Activated CD4-positive, alpha-beta memory T cell treated with anti-CD3 and anti-CD28 coated beads, Interleukin-2, amount 10 ng/mL, durations not matched to agents 7 days and 5 days (primary cell): ENCODE results near the gene IFI27. TPM values are rescaled to one million over a fixed set of nuclear protein-coding genes. Genes with fewer than 3 reads are reported as not detected.
A peak's percentile ranks its signal among the peaks of the same experiment; 100 is the strongest.
"Not testable (repeated sequence)": the region's sequence is repeated elsewhere in the genome, so short reads cannot be mapped to it uniquely, and the experiment has no call there.

ENCODE experiments used
- CTCF ChIA-PET: fragments of 350-600 bp; sonication (Branson Sonifier 250); formaldehyde crosslinking; loops from one replicate; lab custom pipeline; 2021; ENCODE audit warnings: antibody characterized with exemption, inconsistent platforms; lab: Charles Lee
- POLR2A ChIA-PET: fragments of 350-600 bp; sonication (Branson Sonifier 250); formaldehyde crosslinking; loops from one replicate; lab custom pipeline; 2021; ENCODE audit warnings: antibody characterized with exemption; lab: Charles Lee
- DNase-seq: peaks from one replicate; pipeline ENCODE4 v3.0.0-alpha.2; 2020
- H3K27ac Mint-ChIP-seq: one replicate; pipeline ENCODE4 v1.8.0; 2021; ENCODE audit warnings: mild to moderate bottlenecking, mixed read lengths
- H3K27me3 Mint-ChIP-seq: one replicate; pipeline ENCODE4 v1.8.0; 2021; ENCODE audit warnings: mixed read lengths
- H3K36me3 Mint-ChIP-seq: one replicate; pipeline ENCODE4 v1.8.0; 2021; ENCODE audit warnings: low read depth, mixed read lengths
- H3K4me1 Mint-ChIP-seq: one replicate; pipeline ENCODE4 v1.8.0; 2021; ENCODE audit warnings: mixed read lengths
- H3K4me3 Mint-ChIP-seq: one replicate; pipeline ENCODE4 v1.8.0; 2021; ENCODE audit warnings: mild to moderate bottlenecking, mixed read lengths
- H3K9me3 Mint-ChIP-seq: one replicate; pipeline ENCODE4 v1.8.0; 2021; ENCODE audit warnings: mixed read lengths
- total RNA-seq, 2 experiments: library from RNA; stranded (reverse); gene quantifications; one replicate each; pipeline ENCODE4 v1.2.3, GENCODE V29; 2021

Gene IFI27
- total RNA-seq, 2 experiments from 2014 or later, result 184 to 186 TPM

GRCh38 chr14:94143239-94143638, 32.7 kb downstream of the IFI27 start:
- Mint-ChIP-seq H3K27me3 (peaks cover 4% of the 10 kb centered on the region), H3K27ac (no peak overlapping the region), H3K4me3 (no peak overlapping the region), H3K36me3 (no peaks in the 10 kb centered on the region), H3K4me1 (peaks cover 26% of the 10 kb centered on the region), H3K9me3 (no peaks in the 10 kb centered on the region)
- ChIA-PET POLR2A (no interaction called here), CTCF (interaction anchor here (1.3 to 9.7 kb wide), 8 partner anchors 11 to 204 kb away, joined by 3 to 178 read pairs (median 8); partner anchors contain the start of gene PPP4R4)
- DNase-seq, result no peak

- Mint-ChIP-seq H3K27me3 (peaks cover 9% of the 10 kb centered on the region), H3K9me3 (no peaks in the 10 kb centered on the region), H3K36me3 (no peaks in the 10 kb centered on the region), H3K27ac (no peak overlapping the region), H3K4me1 (peaks cover 26% of the 10 kb centered on the region), H3K4me3 (no peak overlapping the region)
- POLR2A ChIA-PET, result no interaction called here
- CTCF ChIA-PET, result interaction anchor here (1.3 to 9.7 kb wide), 5 partner anchors 11 to 107 kb away, joined by 3 to 178 read pairs (median 16); partner anchors contain the start of gene PPP4R4
- no peak for DNase-seq
These were observed 33.2 kb downstream of the IFI27 start for GRCh38 chr14:94143711-94144110.

- Mint-ChIP-seq H3K36me3 (no peaks in the 10 kb centered on the region), H3K27me3 (peaks cover 15% of the 10 kb centered on the region), H3K4me1 (peaks cover 26% of the 10 kb centered on the region), H3K9me3 (no peaks in the 10 kb centered on the region), H3K27ac (peak overlapping the region; percentile 47), H3K4me3 (no peak overlapping the region)
- ChIA-PET POLR2A (interaction anchor here (1.8 kb wide), 1 partner anchor 13 kb away, joined by 6 read pairs; no protein-coding TSS in a partner anchor), CTCF (no interaction called here)
- DNase-seq, result no peak
These were observed 34.2 kb downstream of the IFI27 start for GRCh38 chr14:94144765-94145164.

GRCh38 chr14:94145902-94146527, 35.5 kb downstream of the IFI27 start:
- CTCF ChIA-PET, result interaction anchor here (0.9 to 2.1 kb wide), 2 partner anchors 9 to 206 kb away, joined by 3 to 10 read pairs; no protein-coding TSS in a partner anchor
- Mint-ChIP-seq H3K4me1 (peaks cover 26% of the 10 kb centered on the region), H3K36me3 (no peaks in the 10 kb centered on the region), H3K27ac (peak overlapping the region; percentile 29), H3K9me3 (no peaks in the 10 kb centered on the region), H3K4me3 (no peak overlapping the region), H3K27me3 (peaks cover 24% of the 10 kb centered on the region)
- POLR2A ChIA-PET, result interaction anchor here (1.1 to 1.8 kb wide), 2 partner anchors 9 to 12 kb away, joined by 3 to 6 read pairs; no protein-coding TSS in a partner anchor
- no peak for DNase-seq

- peaks cover 25% of the 10 kb centered on the region for H3K27me3 Mint-ChIP-seq
- peaks cover 6% of the 10 kb centered on the region for H3K4me1 Mint-ChIP-seq
- no peak overlapping the region for H3K27ac Mint-ChIP-seq
- H3K9me3 Mint-ChIP-seq, result no peaks in the 10 kb centered on the region
- ChIA-PET POLR2A (no interaction called here), CTCF (no interaction called here)
- H3K4me3 Mint-ChIP-seq, result no peak overlapping the region
- H3K36me3 Mint-ChIP-seq, result no peaks in the 10 kb centered on the region
- DNase-seq, result no peak
These were observed 42.1 kb downstream of the IFI27 start for GRCh38 chr14:94152676-94153075.

GRCh38 chr14:94153750-94154342, 43.3 kb downstream of the IFI27 start:
- POLR2A ChIA-PET, result no interaction called here
- peaks cover 18% of the 10 kb centered on the region for H3K27me3 Mint-ChIP-seq
- DNase-seq, result no peak
- no peaks in the 10 kb centered on the region for H3K9me3 Mint-ChIP-seq
- CTCF ChIA-PET, result no interaction called here
- H3K4me3 Mint-ChIP-seq, result no peak overlapping the region
- peaks cover 18% of the 10 kb centered on the region for H3K4me1 Mint-ChIP-seq
- H3K36me3 Mint-ChIP-seq, result no peaks in the 10 kb centered on the region
- H3K27ac Mint-ChIP-seq, result no peak overlapping the region

GRCh38 chr14:94156143-94156542, 45.6 kb downstream of the IFI27 start:
- CTCF ChIA-PET, result interaction anchor here (5.0 kb wide), 1 partner anchor 20 kb away, joined by 35 read pairs; no protein-coding TSS in a partner anchor
- H3K4me3 Mint-ChIP-seq, H3K27ac Mint-ChIP-seq, H3K9me3 Mint-ChIP-seq, POLR2A ChIA-PET, DNase-seq, H3K36me3 Mint-ChIP-seq, H3K27me3 Mint-ChIP-seq: not testable (repeated sequence)
- H3K4me1 Mint-ChIP-seq, result peaks cover 37% of the 10 kb centered on the region

- no peaks in the 10 kb centered on the region for H3K9me3 Mint-ChIP-seq
- H3K27ac Mint-ChIP-seq, result no peak overlapping the region
- ChIA-PET CTCF (interaction anchor here (1.3 to 5.0 kb wide), 5 partner anchors 21 to 217 kb away, joined by 4 to 35 read pairs (median 9); no protein-coding TSS in a partner anchor), POLR2A (interaction anchor here (0.7 to 1.9 kb wide), 2 partner anchors 9 to 76 kb away, joined by 5 read pairs; partner anchors contain the start of genes DDX24 and IFI27L1)
- no peaks in the 10 kb centered on the region for H3K36me3 Mint-ChIP-seq
- H3K27me3 Mint-ChIP-seq, result no peaks in the 10 kb centered on the region
- H3K4me1 Mint-ChIP-seq, result peaks cover 46% of the 10 kb centered on the region
- no peak overlapping the region for H3K4me3 Mint-ChIP-seq
- no peak for DNase-seq
These were observed 46.7 kb downstream of the IFI27 start for GRCh38 chr14:94157197-94157596.

GRCh38 chr14:94158239-94158883, 47.8 kb downstream of the IFI27 start:
- Mint-ChIP-seq H3K9me3 (no peaks in the 10 kb centered on the region), H3K4me1 (peaks cover 54% of the 10 kb centered on the region), H3K27ac (peak overlapping the region; percentile 74), H3K36me3 (no peaks in the 10 kb centered on the region), H3K4me3 (peak overlapping the region; percentile 39), H3K27me3 (no peaks in the 10 kb centered on the region)
- peak; percentile 73 for DNase-seq
- ChIA-PET POLR2A (interaction anchor here (0.6 to 1.9 kb wide), 6 partner anchors 11 to 77 kb away, joined by 3 to 14 read pairs (median 4); partner anchors contain the start of genes DDX24, IFI27L1 and PPP4R4), CTCF (interaction anchor here (1.3 to 5.0 kb wide), 5 partner anchors 22 to 218 kb away, joined by 4 to 35 read pairs (median 9); no protein-coding TSS in a partner anchor)

- H3K27ac Mint-ChIP-seq, result peak overlapping the region; percentile 63
- no peaks in the 10 kb centered on the region for H3K27me3 Mint-ChIP-seq
- H3K4me1 Mint-ChIP-seq, result peaks cover 69% of the 10 kb centered on the region
- no peak overlapping the region for H3K4me3 Mint-ChIP-seq
- H3K9me3 Mint-ChIP-seq, result no peaks in the 10 kb centered on the region
- ChIA-PET POLR2A (interaction anchor here (2.9 kb wide), 1 partner anchor 14 kb away, joined by 20 read pairs; the partner anchor contains the start of gene PPP4R4), CTCF (interaction anchor here (0.6 to 1.2 kb wide), 5 partner anchors 8 to 29 kb away, joined by 3 to 4 read pairs (median 4); no protein-coding TSS in a partner anchor)
- no peaks in the 10 kb centered on the region for H3K36me3 Mint-ChIP-seq
- DNase-seq, result no peak
These were observed 50.5 kb downstream of the IFI27 start for GRCh38 chr14:94161058-94161457.

GRCh38 chr14:94161981-94162380, 51.4 kb downstream of the IFI27 start:
- ChIA-PET CTCF (interaction anchor here (1.1 to 1.6 kb wide), 4 partner anchors 20 to 222 kb away, joined by 3 to 6 read pairs (median 4); no protein-coding TSS in a partner anchor), POLR2A (interaction anchor here (2.9 kb wide), 1 partner anchor 13 kb away, joined by 20 read pairs; the partner anchor contains the start of gene PPP4R4)
- Mint-ChIP-seq H3K27me3 (no peaks in the 10 kb centered on the region), H3K9me3 (no peaks in the 10 kb centered on the region), H3K4me3 (no peak overlapping the region), H3K27ac (peak overlapping the region; percentile 29), H3K36me3 (no peaks in the 10 kb centered on the region), H3K4me1 (peaks cover 69% of the 10 kb centered on the region)
- no peak for DNase-seq

- no peak overlapping the region for H3K4me3 Mint-ChIP-seq
- no peaks in the 10 kb centered on the region for H3K27me3 Mint-ChIP-seq
- ChIA-PET CTCF (interaction anchor here (1.1 to 1.6 kb wide), 4 partner anchors 20 to 222 kb away, joined by 3 to 6 read pairs (median 4); no protein-coding TSS in a partner anchor), POLR2A (interaction anchor here (0.9 to 2.9 kb wide), 2 partner anchors 12 to 32 kb away, joined by 3 to 20 read pairs; partner anchors contain the start of gene PPP4R4)
- peak overlapping the region; percentile 29 for H3K27ac Mint-ChIP-seq
- no peak for DNase-seq
- H3K36me3 Mint-ChIP-seq, result no peaks in the 10 kb centered on the region
- no peaks in the 10 kb centered on the region for H3K9me3 Mint-ChIP-seq
- peaks cover 65% of the 10 kb centered on the region for H3K4me1 Mint-ChIP-seq
These were observed 51.9 kb downstream of the IFI27 start for GRCh38 chr14:94162466-94162865.
